ENCODE measurements around the gene FBXO42.

- TF ChIP-seq CTCF (IDR thresholded peaks at IDR 0.05) (no peak), POLR2A (IDR thresholded peaks at IDR 0.05) (no peak)
Observed at GRCh38 chr1:16254263-16254928, 97.9 kb downstream of the FBXO42 start.
